Upper lobe of left lung (tissue), 4 donors: ENCODE measurements around the gene CCDC33.

ENCODE experiments used
- CTCF ChIP-seq, 6 experiments: fragments of 450-650 bp in 4 of 6; fragments of 200-600 bp in 2 of 6; sonication (generic) in 2 of 6; IDR thresholded peaks; one replicate each; pipeline ENCODE4 v1.5.1; 2016 to 2019; ENCODE audit warnings: antibody characterized with exemption in 6 of 6
- EP300 ChIP-seq, 4 donors: sonication (generic); formaldehyde crosslinking; IDR thresholded peaks; one replicate each; pipeline ENCODE4 v1.5.1; 2017; ENCODE audit warnings: antibody characterized with exemption in 4 of 4, control low read depth in 2 of 4
- POLR2A ChIP-seq, 4 donors: fragments of 450-650 bp; IDR thresholded peaks; one replicate each; pipeline ENCODE4 v1.5.1; 2016 to 2017; ENCODE audit warnings: antibody characterized with exemption in 4 of 4, mild to moderate bottlenecking in 2 of 4
- POLR2AphosphoS5 ChIP-seq, 2 donors: sonication (generic); formaldehyde crosslinking; IDR thresholded peaks; one replicate each; pipeline ENCODE4 v1.5.1; 2017; ENCODE audit warnings: antibody characterized with exemption in 2 of 2

GRCh38 chr15:74318376-74319137 lies 82.4 kb downstream of the CCDC33 start:
- no peak for TF ChIP-seq CTCF (IDR thresholded peaks at IDR 0.05)
- TF ChIP-seq POLR2A (IDR thresholded peaks at IDR 0.05), result no peak
- no peak for TF ChIP-seq POLR2AphosphoS5 (IDR thresholded peaks at IDR 0.05)
- TF ChIP-seq EP300 (IDR thresholded peaks at IDR 0.05), result no peak
